ENCODE measurements around the gene PGM2L1. TPM values are rescaled to one million over a fixed set of nuclear protein-coding genes. Genes with fewer than 3 reads are reported as not detected.

The PGM2L1 gene
- total and polyA plus RNA-seq, 10 donors, result 0.37 to 7.1 (median 4.9) TPM

- Histone ChIP-seq H3K27me3 (replicated peaks in 1 of 7) (no peaks in the 10 kb centered on the region), H3K9me3 (peaks cover 0 to 13% (median 3%) of the 10 kb centered on the region in 8 donors), H3K4me1 (no peaks in the 10 kb centered on the region), H3K4me3 (no peak overlapping the region), H3K27ac (no peak overlapping the region), H3K36me3 (peaks cover 0 to 47% (median 7%) of the 10 kb centered on the region in 6 donors)
- DNase-seq, result no peak
- TF ChIP-seq POLR2AphosphoS5 (IDR thresholded peaks at IDR 0.05) (no peak), POLR2A (IDR thresholded peaks at IDR 0.05) (no peak), CTCF (IDR thresholded peaks at IDR 0.05 in 8 of 11, conservative IDR thresholded peaks at IDR 0.05 in 3 of 11) (no peak)
- 88 to 100% (median 89%) methylated on average over 1 of the region's 1 CpG for WGBS, 5 donors
- intact Hi-C loops (cut with DNase I; ENCODE audit: low total_unique reads), result no loop called here
These were observed 40.8 kb downstream of the PGM2L1 start for GRCh38 chr11:74357449-74357848.

GRCh38 chr11:74355626-74356025 lies 42.6 kb downstream of the PGM2L1 start:
- intact Hi-C loops (cut with DNase I; ENCODE audit: low total_unique reads), result no loop called here
- H3K4me1 ChIP-seq, result no peaks in the 10 kb centered on the region
- peaks cover 0 to 43% (median 4%) of the 10 kb centered on the region in 6 donors for H3K36me3 ChIP-seq
- H3K27ac ChIP-seq, result no peak overlapping the region
- peaks cover 0 to 7% (median 2%) of the 10 kb centered on the region in 8 donors for H3K9me3 ChIP-seq
- DNase-seq, result no peak
- no peak for TF ChIP-seq CTCF (IDR thresholded peaks at IDR 0.05 in 8 of 11, conservative IDR thresholded peaks at IDR 0.05 in 3 of 11)
- no peak for TF ChIP-seq POLR2A (IDR thresholded peaks at IDR 0.05)
- no peak for TF ChIP-seq POLR2AphosphoS5 (IDR thresholded peaks at IDR 0.05)
- H3K4me3 ChIP-seq, result no peak overlapping the region
- H3K27me3 ChIP-seq (replicated peaks in 1 of 7), result no peaks in the 10 kb centered on the region
- WGBS, 5 donors, result 75 to 85% (median 80%) methylated on average over 2 of the region's 2 CpGs

- no peak for DNase-seq
- Histone ChIP-seq H3K36me3 (peaks cover 0 to 33% (median 2%) of the 10 kb centered on the region in 6 donors), H3K4me3 (no peak overlapping the region), H3K27me3 (replicated peaks in 1 of 7) (no peaks in the 10 kb centered on the region), H3K4me1 (no peaks in the 10 kb centered on the region), H3K9me3 (no peaks in the 10 kb centered on the region), H3K27ac (no peak overlapping the region)
- 59 to 89% (median 70%) methylated on average over 3 of the region's 3 CpGs for WGBS, 5 donors
- TF ChIP-seq POLR2A (IDR thresholded peaks at IDR 0.05), result no peak
- no peak for TF ChIP-seq POLR2AphosphoS5 (IDR thresholded peaks at IDR 0.05)
- intact Hi-C loops (cut with DNase I; ENCODE audit: low total_unique reads), result no loop called here
These were observed 44.2 kb downstream of the PGM2L1 start for GRCh38 chr11:74354036-74354435.

GRCh38 chr11:74347381-74347780 lies 50.9 kb downstream of the PGM2L1 start:
- H3K4me1 ChIP-seq, result no peaks in the 10 kb centered on the region
- intact Hi-C loops (cut with DNase I; ENCODE audit: low total_unique reads), result no loop called here
- H3K9me3 ChIP-seq, result no peaks in the 10 kb centered on the region
- no peak overlapping the region for H3K27ac ChIP-seq
- no peak for DNase-seq
- H3K36me3 ChIP-seq, result peaks cover 0 to 42% (median 5%) of the 10 kb centered on the region in 6 donors
- WGBS, 5 donors, result 88 to 96% (median 90%) methylated on average over 2 of the region's 2 CpGs
- H3K27me3 ChIP-seq (replicated peaks in 1 of 7), result no peaks in the 10 kb centered on the region
- no peak for TF ChIP-seq POLR2AphosphoS5 (IDR thresholded peaks at IDR 0.05)
- no peak for TF ChIP-seq CTCF (IDR thresholded peaks at IDR 0.05 in 8 of 11, conservative IDR thresholded peaks at IDR 0.05 in 3 of 11)
- TF ChIP-seq POLR2A (IDR thresholded peaks at IDR 0.05), result no peak
- H3K4me3 ChIP-seq, result no peak overlapping the region

GRCh38 chr11:74345420-74345819 lies 52.8 kb downstream of the PGM2L1 start:
- no peak for TF ChIP-seq CTCF (IDR thresholded peaks at IDR 0.05 in 8 of 11, conservative IDR thresholded peaks at IDR 0.05 in 3 of 11)
- no peak for TF ChIP-seq POLR2A (IDR thresholded peaks at IDR 0.05)
- TF ChIP-seq POLR2AphosphoS5 (IDR thresholded peaks at IDR 0.05), result no peak
- Histone ChIP-seq H3K27me3 (replicated peaks in 1 of 7) (no peaks in the 10 kb centered on the region), H3K4me1 (no peaks in the 10 kb centered on the region), H3K36me3 (peaks cover 0 to 49% (median 5%) of the 10 kb centered on the region in 6 donors), H3K9me3 (no peaks in the 10 kb centered on the region), H3K27ac (no peak overlapping the region), H3K4me3 (no peak overlapping the region)
- WGBS, 5 donors, result 38 to 74% (median 49%) methylated on average over 1 of the region's 1 CpG
- no peak for DNase-seq
- intact Hi-C loops (cut with DNase I; ENCODE audit: low total_unique reads), result no loop called here
